ENCODE results near the gene ESR1.
A peak's percentile ranks its signal among the peaks of the same experiment; 100 is the strongest.

ESR1 gene

GRCh38 chr6:151807513-151808370 is at the start of gene ESR1:
TSS of gene ESR1 (plus strand) at chr6:151807682. CDS start at chr6:151807913, 231 bp downstream.
- DNase-seq = no peak

- no peak for DNase-seq
Measured at GRCh38 chr6:151760486-151760885, 47.0 kb upstream of the ESR1 start.

- no peak for DNase-seq
Measured at GRCh38 chr6:151761851-151762250, 45.6 kb upstream of the ESR1 start.

GRCh38 chr6:151762817-151763216 is 44.7 kb upstream of the ESR1 start:
- no peak for DNase-seq

GRCh38 chr6:151763303-151763702 is 44.2 kb upstream of the ESR1 start:
- no peak for DNase-seq

- DNase-seq = no peak
Measured at GRCh38 chr6:151763938-151764680, 43.4 kb upstream of the ESR1 start.

GRCh38 chr6:151765444-151765886 is 42.0 kb upstream of the ESR1 start:
- peak; percentile 16 for DNase-seq

GRCh38 chr6:151772446-151772845 is 35.0 kb upstream of the ESR1 start:
- DNase-seq = no peak

GRCh38 chr6:151773382-151773781 is 34.1 kb upstream of the ESR1 start:
- no peak for DNase-seq

- DNase-seq = no peak
Measured at GRCh38 chr6:151782560-151782959, 24.9 kb upstream of the ESR1 start.

- no peak for DNase-seq
Measured at GRCh38 chr6:151783692-151784091, 23.8 kb upstream of the ESR1 start.

- DNase-seq = no peak
Measured at GRCh38 chr6:151784441-151785214, 22.9 kb upstream of the ESR1 start.

GRCh38 chr6:151796842-151797530 is 10.5 kb upstream of the ESR1 start:
- no peak for DNase-seq

- DNase-seq = no peak
Measured at GRCh38 chr6:151803743-151804142, 3.7 kb upstream of the ESR1 start.

- no peak for DNase-seq
Measured at GRCh38 chr6:151804585-151805285, 2.7 kb upstream of the ESR1 start.

- DNase-seq = no peak
Measured at GRCh38 chr6:151805286-151805840, 2.1 kb upstream of the ESR1 start.

- no peak for DNase-seq
Measured at GRCh38 chr6:151806757-151807512, 547 bp upstream of the ESR1 start.

GRCh38 chr6:151808371-151809241 is 1.1 kb downstream of the ESR1 start:
- no peak for DNase-seq

- DNase-seq = no peak
Measured at GRCh38 chr6:151811081-151811480, 3.6 kb downstream of the ESR1 start.

- no peak for DNase-seq
Measured at GRCh38 chr6:151813858-151814257, 6.4 kb downstream of the ESR1 start.
